HG02981 (cell line): Measurements from ENCODE around the gene TRAF1.
"Not testable (repeated sequence)": the region's sequence is repeated elsewhere in the genome, so short reads cannot be mapped to it uniquely, and the experiment has no call there.

Experiments
- ATAC-seq: cut with Tn5 transposase; IDR thresholded peaks from one replicate; pipeline ENCODE4 v1.9.1; 2021; ENCODE audit warnings: mild to moderate bottlenecking, moderate library complexity; ENCODE audit not compliant: unreplicated experiment

TRAF1 gene, protein sequence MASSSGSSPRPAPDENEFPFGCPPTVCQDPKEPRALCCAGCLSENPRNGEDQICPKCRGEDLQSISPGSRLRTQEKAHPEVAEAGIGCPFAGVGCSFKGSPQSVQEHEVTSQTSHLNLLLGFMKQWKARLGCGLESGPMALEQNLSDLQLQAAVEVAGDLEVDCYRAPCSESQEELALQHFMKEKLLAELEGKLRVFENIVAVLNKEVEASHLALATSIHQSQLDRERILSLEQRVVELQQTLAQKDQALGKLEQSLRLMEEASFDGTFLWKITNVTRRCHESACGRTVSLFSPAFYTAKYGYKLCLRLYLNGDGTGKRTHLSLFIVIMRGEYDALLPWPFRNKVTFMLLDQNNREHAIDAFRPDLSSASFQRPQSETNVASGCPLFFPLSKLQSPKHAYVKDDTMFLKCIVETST

DNA sequence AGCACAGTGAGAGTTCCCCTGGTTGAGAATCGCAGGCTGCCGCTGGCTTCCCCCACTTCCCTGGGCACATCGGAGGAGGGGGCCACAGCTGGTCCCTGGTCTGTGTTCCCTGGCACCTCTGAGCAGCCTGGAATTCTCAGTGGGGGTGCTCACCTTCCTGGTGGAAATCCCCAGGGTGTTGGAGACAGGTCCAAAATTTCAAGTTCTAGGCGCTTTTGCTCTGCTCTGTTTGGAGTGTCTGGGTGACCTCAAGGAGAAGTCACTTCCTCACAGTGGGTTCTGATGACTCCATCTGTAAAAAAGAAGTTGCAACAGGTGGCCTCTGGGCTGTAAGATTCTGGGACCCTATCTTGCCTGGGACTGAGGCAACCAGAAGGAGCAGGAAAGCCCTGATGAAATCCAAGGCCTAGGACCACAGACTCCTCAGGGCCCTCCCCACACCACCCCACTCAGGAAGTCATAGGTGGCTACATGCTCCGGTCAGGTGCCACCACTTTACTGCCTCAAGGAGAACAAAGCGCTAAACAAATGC lies at the start of gene TRAF1:
TRAF1 (minus strand) TSS at position 400 of the 532 bp plus-strand sequence. CDS start 721 bp downstream, outside the sequence.
- ATAC-seq, result peak; percentile 25

- ATAC-seq, result no peak
Observed at GRCh38 chr9:120974921-120975320, 48.3 kb upstream of the TRAF1 start.

- no peak for ATAC-seq
Observed at GRCh38 chr9:120974181-120974580, 47.6 kb upstream of the TRAF1 start.

DNA sequence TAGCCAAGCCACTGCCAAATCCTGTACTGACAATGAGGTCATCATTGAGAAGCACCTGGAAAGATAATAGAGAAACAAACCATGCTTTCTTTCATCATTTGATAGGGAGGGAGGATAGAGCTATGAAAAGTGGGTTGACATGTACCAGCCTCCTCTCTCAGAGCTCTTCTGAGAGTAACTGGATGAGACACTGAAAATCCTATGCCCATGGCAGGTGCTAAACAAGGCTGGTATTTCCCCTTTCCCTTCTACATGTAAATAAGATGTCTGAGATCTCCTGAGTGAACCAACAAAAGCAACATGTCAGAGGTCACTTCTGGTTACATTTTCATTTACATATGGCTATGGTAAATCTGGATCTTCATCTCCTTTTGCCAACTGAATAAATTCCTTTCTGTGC lies 45.3 kb upstream of the TRAF1 start:
- no peak for ATAC-seq

GRCh38 chr9:120971471-120971870 lies 44.9 kb upstream of the TRAF1 start:
- ATAC-seq, result not testable (repeated sequence)

GRCh38 chr9:120970244-120970643 lies 43.6 kb upstream of the TRAF1 start:
- ATAC-seq, result no peak

DNA sequence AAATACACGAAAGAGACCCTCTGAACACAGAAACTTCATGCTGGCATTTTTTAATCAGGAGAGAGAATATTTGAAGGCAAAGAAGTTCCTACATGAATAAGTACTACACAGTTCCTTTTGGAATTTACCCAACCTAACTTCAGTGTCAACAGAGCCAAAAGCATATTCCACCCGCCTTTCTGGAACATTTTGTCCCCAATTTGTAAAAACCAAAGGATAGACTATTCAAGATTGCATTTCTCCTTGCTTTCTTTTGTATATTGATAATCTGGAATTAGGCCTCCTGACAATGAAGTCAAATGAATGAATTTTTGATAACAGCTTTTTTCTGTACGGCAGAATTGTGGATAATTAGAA lies 39.4 kb upstream of the TRAF1 start:
- ATAC-seq, result no peak

GRCh38 chr9:120965344-120966012 lies 38.9 kb upstream of the TRAF1 start:
- ATAC-seq, result no peak

- no peak for ATAC-seq
Observed at GRCh38 chr9:120961936-120962335, 35.3 kb upstream of the TRAF1 start.

DNA sequence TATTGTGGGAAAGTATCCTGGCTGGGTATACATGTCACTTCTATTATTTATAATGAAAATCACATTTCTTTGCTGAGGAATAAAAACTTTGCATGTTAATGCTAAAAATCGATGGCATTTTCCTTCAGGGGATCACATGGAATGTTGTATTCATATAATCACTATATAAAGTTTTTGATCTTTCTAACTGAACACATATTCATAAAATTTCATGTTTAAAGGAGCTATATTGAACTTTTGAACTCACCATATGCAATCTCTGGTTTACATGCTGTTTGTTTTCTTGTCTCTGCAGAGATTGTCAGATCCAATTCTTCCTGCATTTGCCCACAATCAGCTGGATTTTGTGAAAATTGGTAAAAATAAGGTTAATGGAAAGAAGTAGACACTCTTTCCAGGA lies 33.4 kb upstream of the TRAF1 start:
- no peak for ATAC-seq

GRCh38 chr9:120956862-120957261 lies 30.3 kb upstream of the TRAF1 start:
- ATAC-seq, result no peak

DNA sequence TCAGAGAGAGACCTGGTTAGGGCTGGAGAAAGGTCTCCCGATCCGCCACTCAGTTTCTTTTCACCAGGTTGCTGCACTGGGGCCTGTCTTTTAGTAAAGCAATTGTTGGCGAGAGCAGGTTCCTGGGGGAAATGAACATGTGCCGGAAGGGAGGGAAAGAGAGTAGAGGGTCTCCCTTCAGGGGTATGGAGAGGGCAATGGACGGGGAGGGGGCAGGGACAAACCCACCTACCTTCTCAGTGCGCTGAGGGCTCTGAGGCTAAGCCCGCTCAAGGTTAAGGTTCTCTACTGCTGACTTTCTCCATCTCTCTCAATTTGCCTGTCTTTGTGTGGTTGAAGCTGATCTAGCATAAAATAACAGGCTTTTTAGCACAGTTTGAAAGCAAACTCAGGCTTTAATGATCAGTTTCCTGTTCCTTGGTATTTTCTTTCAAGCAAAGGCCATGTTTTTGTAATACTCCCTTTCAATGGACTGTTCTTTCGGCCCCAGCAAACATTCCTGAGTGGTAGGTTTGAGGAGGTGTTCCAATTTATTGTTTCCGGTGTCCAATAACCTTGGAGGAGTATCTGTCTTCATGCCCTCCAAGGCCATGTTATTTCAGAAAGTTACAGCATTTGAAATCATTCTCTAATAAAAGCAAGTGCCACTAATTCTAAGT lies 25.5 kb upstream of the TRAF1 start:
- ATAC-seq, result no peak

DNA sequence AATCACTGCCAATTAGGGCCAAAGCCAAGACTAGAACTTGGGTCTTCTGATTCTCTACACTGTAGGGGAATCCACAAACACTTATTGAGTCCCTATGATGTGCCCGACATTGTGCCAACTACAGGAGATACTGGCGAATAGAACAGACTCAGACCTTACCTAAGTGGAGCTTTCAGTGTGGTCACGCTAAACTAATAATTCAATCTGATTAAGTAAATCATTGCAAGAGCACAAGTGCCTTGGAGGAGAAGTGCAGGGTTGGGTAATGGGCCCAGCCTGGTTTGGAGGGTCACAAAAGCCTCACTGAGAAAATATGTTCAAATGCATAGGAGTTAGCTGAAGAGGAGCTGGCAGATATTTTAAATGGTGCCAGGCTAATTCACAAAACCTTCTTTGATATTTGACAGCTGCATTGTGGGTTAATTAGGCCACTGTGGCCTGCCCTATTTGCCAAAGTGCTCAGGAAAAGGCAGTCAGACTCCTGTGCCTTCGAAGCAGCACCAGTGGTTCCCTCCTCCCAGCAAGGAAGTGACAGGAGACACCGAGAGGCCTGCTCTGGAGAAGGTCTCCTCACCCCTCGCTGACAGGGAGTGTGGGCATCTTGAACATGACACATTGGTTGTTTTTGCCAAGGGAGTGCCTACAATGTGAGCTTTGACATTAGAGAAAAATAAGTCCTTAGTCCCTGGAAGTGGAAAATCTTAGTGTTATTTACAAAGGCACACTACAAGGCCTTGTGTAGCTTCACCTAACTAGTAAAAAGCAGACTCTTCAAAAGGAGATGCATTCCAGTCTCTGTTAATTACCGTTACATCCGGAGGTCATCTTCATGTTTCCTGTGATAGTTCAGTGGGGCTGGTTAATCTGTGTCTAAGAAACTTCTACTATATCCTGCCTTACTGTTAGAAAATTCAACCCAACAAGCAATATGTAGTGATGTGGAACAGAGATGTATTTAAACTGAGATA lies 24.1 kb upstream of the TRAF1 start:
- no peak for ATAC-seq

DNA sequence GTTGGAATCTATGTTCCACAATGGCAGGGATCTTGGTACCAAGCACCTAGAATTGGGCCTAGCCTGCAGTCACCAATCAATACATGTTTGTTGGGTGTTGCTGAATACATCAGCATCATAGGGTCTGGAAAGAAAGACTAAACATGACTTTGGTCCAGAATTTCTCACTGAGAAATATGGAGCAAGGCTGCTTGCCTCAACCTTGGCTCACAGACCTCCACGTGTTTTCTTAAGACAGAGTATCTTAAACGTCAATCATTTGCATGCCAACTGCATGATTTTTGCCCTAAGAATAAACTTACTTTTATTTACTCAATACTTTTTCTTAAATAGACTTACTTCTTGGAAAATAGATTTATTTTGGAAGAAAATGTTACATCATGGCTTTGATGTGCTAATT lies 22.7 kb upstream of the TRAF1 start:
- ATAC-seq, result no peak

- ATAC-seq, result no peak
Observed at GRCh38 chr9:120948824-120949223, 22.2 kb upstream of the TRAF1 start.

- no peak for ATAC-seq
Observed at GRCh38 chr9:120947222-120947621, 20.6 kb upstream of the TRAF1 start.

DNA sequence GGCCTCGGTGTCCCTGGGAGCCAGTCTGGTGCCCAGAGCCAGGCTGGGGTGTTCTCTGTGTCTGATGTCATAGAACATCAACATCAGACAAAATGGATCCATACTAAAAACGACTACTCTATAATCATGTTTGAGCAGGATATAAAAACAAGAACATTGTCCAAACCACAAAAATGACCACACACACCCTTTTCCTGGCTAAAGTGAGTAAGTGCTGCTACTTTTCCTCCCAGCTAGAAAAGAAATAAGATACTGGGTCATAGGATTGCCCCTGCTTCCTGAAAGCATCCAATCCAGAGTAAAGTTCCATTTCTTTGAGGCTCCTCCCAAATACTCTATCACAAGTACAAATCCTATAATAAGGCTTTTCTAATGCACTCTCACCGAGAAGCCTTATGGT lies 19.7 kb upstream of the TRAF1 start:
- ATAC-seq, result no peak

- ATAC-seq, result no peak
Observed at GRCh38 chr9:120944948-120945347, 18.4 kb upstream of the TRAF1 start.

- ATAC-seq, result peak; percentile 99
Observed at GRCh38 chr9:120944434-120944843, 17.8 kb upstream of the TRAF1 start.

DNA sequence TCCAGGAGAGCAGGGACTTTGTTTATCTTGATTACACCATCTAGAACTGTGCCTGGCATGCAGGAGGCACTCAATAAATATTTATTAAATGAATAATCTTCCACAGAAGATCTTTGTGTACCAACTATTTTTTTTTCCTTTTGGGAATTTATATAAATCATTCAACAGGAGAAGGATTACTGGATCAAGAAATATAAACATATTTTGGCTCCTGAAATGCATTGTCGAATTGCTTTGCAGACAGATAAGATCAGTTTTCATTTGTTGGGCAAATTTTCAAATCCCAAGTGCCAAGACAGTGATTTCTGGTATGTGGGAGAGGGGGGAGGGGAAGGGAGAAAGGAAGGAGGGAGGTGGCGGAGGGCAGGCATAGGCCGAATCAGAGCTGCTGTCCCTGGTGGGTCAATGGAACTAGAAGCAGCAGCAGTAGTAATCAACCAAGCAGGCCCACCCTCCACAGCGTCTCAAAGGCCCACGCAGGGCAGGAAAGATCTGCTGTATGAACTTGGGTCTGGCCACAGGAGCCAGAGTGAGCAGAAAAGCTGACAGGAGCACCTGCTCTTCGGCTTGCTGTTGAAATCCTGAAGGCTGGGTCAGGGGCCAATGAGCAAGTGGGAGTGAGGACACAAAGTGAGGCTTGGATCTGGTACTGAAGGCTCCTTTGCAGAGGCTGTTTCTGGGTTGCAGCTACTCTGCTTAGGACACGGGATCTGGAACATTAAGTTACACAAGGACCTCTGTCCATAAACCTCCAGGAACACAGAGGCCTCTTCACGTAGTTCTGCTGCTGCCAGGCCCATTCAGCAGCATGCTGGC lies 15.8 kb upstream of the TRAF1 start:
- ATAC-seq, result no peak
